ENCODE measurements around the gene EFHC2. TPM values are rescaled to one million over a fixed set of nuclear protein-coding genes. Genes with fewer than 3 reads are reported as not detected.

Gene EFHC2
- total and polyA plus RNA-seq, 9 donors = 0.12 to 0.60 (median 0.27) TPM; not detected in 1

DNA sequence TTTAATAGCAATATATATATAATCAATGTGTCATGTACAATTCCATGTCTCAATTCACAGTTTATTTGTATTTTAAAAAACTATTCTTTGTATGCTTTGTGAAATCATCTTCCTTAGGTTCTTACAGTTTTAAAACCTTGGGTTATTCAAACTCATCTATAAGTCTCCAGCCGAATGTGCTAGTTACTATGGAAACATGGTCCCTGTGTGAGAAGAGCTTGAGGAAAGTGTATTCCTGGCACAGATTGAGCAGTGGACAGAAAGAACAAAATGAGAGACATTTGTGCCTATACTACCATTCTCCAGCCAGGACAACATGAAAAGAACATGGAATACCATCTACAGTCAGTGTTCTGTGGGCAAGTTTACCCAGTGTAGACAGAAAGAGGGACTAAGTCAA lies 103.4 kb downstream of the EFHC2 start:
- Histone ChIP-seq H3K9me3 (replicated peaks; ENCODE audit: control insufficient read depth, low read depth, low read length) (no peaks in the 10 kb centered on the region), H3K27me3 (ENCODE audit: control insufficient read depth, insufficient read depth, low read length) (peaks cover 11% of the 10 kb centered on the region)

GRCh38 chrX:44239036-44239435 lies 104.4 kb downstream of the EFHC2 start:
- Histone ChIP-seq H3K4me3 (ENCODE audit: low read length) (no peak overlapping the region), H3K27me3 (ENCODE audit: control insufficient read depth, insufficient read depth, low read length) (peaks cover 15% of the 10 kb centered on the region)

More for the DNA sequence above, 103.4 kb downstream of the EFHC2 start:
- no peaks in the 10 kb centered on the region for H3K4me1 ChIP-seq (ENCODE audit: control insufficient read depth, insufficient read depth, low read length)
- no peak overlapping the region for H3K27ac ChIP-seq (ENCODE audit: low read length)
- DNase-seq = no peak
- H3K36me3 ChIP-seq (ENCODE audit: control insufficient read depth, insufficient read depth, low read length) = no peaks in the 10 kb centered on the region
- no CpG with 5 or more reads among the region's 1 CpG for WGBS (ENCODE audit: insufficient coverage)
- no peak overlapping the region for H3K4me3 ChIP-seq (ENCODE audit: low read length)

DNA sequence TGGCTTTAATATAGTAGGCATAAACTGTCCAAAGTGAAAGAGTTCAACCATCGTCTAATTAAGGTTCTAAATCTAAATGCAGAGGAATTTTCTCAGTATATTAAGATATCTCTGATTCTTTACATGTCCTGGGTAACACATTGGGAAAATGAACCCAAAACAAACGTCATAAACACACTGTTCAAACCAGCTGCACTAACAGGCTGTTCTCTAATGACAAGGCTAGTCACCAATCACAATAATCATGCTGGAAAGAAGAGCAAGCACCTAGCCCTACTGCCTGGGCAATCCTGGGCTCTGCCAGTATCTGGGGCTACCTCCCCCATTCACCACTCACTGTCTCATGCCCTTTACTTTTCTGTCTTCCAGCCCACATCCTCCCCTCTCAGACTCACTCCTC lies 107.9 kb downstream of the EFHC2 start:
- H3K36me3 ChIP-seq (ENCODE audit: control insufficient read depth, insufficient read depth, low read length) = no peaks in the 10 kb centered on the region
- no peaks in the 10 kb centered on the region for H3K4me1 ChIP-seq (ENCODE audit: control insufficient read depth, insufficient read depth, low read length)
- no peak overlapping the region for H3K4me3 ChIP-seq (ENCODE audit: low read length)
- H3K27me3 ChIP-seq (ENCODE audit: control insufficient read depth, insufficient read depth, low read length) = peaks cover 25% of the 10 kb centered on the region
- WGBS (ENCODE audit: insufficient coverage) = 0% methylated on average over 1 of the region's 2 CpGs
- no peaks in the 10 kb centered on the region for H3K9me3 ChIP-seq (replicated peaks; ENCODE audit: control insufficient read depth, low read depth, low read length)
- DNase-seq = no peak
- no peak overlapping the region for H3K27ac ChIP-seq (ENCODE audit: low read length)

More at GRCh38 chrX:44239036-44239435, 104.4 kb downstream of the EFHC2 start:
- no peaks in the 10 kb centered on the region for H3K4me1 ChIP-seq (ENCODE audit: control insufficient read depth, insufficient read depth, low read length)
- H3K9me3 ChIP-seq (replicated peaks; ENCODE audit: control insufficient read depth, low read depth, low read length) = no peaks in the 10 kb centered on the region
- no peak for DNase-seq
- H3K27ac ChIP-seq (ENCODE audit: low read length) = no peak overlapping the region
- H3K36me3 ChIP-seq (ENCODE audit: control insufficient read depth, insufficient read depth, low read length) = no peaks in the 10 kb centered on the region

GRCh38 chrX:44234541-44234940 lies 108.9 kb downstream of the EFHC2 start:
- Histone ChIP-seq H3K27ac (ENCODE audit: low read length) (no peak overlapping the region), H3K36me3 (ENCODE audit: control insufficient read depth, insufficient read depth, low read length) (no peaks in the 10 kb centered on the region), H3K4me3 (ENCODE audit: low read length) (no peak overlapping the region), H3K4me1 (ENCODE audit: control insufficient read depth, insufficient read depth, low read length) (no peaks in the 10 kb centered on the region), H3K27me3 (ENCODE audit: control insufficient read depth, insufficient read depth, low read length) (peaks cover 27% of the 10 kb centered on the region), H3K9me3 (replicated peaks; ENCODE audit: control insufficient read depth, low read depth, low read length) (no peaks in the 10 kb centered on the region)
- no peak for DNase-seq
- 100% methylated on average over 1 of the region's 2 CpGs for WGBS (ENCODE audit: insufficient coverage)

- Histone ChIP-seq H3K36me3 (ENCODE audit: control insufficient read depth, insufficient read depth, low read length) (no peaks in the 10 kb centered on the region), H3K27me3 (ENCODE audit: control insufficient read depth, insufficient read depth, low read length) (peaks cover 27% of the 10 kb centered on the region), H3K4me1 (ENCODE audit: control insufficient read depth, insufficient read depth, low read length) (no peaks in the 10 kb centered on the region), H3K4me3 (ENCODE audit: low read length) (no peak overlapping the region), H3K27ac (ENCODE audit: low read length) (no peak overlapping the region), H3K9me3 (replicated peaks; ENCODE audit: control insufficient read depth, low read depth, low read length) (no peaks in the 10 kb centered on the region)
- DNase-seq = no peak
These were observed 109.4 kb downstream of the EFHC2 start for GRCh38 chrX:44234116-44234515.

DNA sequence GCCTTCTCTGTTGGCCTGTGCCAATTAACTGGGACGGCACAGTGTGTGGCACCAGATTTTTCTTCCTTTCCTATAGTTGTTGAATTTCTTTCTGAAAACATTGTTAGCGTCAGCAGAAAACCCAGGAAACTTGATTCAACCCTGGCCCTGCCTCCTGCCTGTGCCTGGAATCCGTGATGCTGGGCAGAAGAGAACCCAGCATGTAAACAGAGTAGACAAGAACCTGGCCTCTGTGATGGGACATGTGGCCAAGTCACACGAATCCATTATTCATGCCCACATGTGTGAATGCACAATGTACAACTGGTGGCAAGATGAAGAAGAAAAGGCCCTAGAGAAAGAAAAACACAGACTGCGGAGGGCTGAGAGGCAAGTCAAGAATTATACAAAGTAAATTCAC lies 111.4 kb downstream of the EFHC2 start:
- WGBS (ENCODE audit: insufficient coverage) = 82% methylated on average over 2 of the region's 5 CpGs
- no peaks in the 10 kb centered on the region for H3K4me1 ChIP-seq (ENCODE audit: control insufficient read depth, insufficient read depth, low read length)
- no peaks in the 10 kb centered on the region for H3K36me3 ChIP-seq (ENCODE audit: control insufficient read depth, insufficient read depth, low read length)
- DNase-seq = peak; percentile 10
- no peak overlapping the region for H3K4me3 ChIP-seq (ENCODE audit: low read length)
- H3K27me3 ChIP-seq (ENCODE audit: control insufficient read depth, insufficient read depth, low read length) = peaks cover 34% of the 10 kb centered on the region
- H3K27ac ChIP-seq (ENCODE audit: low read length) = no peak overlapping the region
- H3K9me3 ChIP-seq (replicated peaks; ENCODE audit: control insufficient read depth, low read depth, low read length) = no peaks in the 10 kb centered on the region

DNA sequence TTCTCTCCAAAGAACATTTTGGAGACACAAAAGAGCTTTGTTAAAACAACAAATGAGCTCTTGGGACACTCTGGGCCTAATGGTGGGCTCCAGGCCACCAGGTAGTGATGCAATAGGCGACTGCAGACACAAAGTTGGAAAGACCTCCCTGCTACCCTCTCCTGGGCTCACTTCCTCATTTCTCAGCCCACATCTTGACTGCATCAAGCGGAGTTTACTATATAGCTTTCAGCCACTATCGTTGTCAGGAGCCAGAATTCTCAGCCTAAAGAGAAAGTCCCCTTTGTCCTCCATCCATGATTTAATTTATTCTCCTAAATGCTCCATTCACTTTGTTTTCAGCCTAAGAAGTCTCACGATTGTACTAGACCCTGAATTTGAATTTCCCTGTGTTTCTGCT lies 114.9 kb downstream of the EFHC2 start:
- H3K27ac ChIP-seq (ENCODE audit: low read length) = peak overlapping the region; percentile 57
- 63% methylated on average over 1 of the region's 4 CpGs for WGBS (ENCODE audit: insufficient coverage)
- no peaks in the 10 kb centered on the region for H3K9me3 ChIP-seq (replicated peaks; ENCODE audit: control insufficient read depth, low read depth, low read length)
- no peaks in the 10 kb centered on the region for H3K36me3 ChIP-seq (ENCODE audit: control insufficient read depth, insufficient read depth, low read length)
- peaks cover 35% of the 10 kb centered on the region for H3K27me3 ChIP-seq (ENCODE audit: control insufficient read depth, insufficient read depth, low read length)
- no peak overlapping the region for H3K4me3 ChIP-seq (ENCODE audit: low read length)
- DNase-seq = peak; percentile 61
- H3K4me1 ChIP-seq (ENCODE audit: control insufficient read depth, insufficient read depth, low read length) = no peaks in the 10 kb centered on the region

- peak; percentile 68 for DNase-seq
- no peaks in the 10 kb centered on the region for H3K36me3 ChIP-seq (ENCODE audit: control insufficient read depth, insufficient read depth, low read length)
- H3K27ac ChIP-seq (ENCODE audit: low read length) = peak overlapping the region; percentile 57
- no peaks in the 10 kb centered on the region for H3K9me3 ChIP-seq (replicated peaks; ENCODE audit: control insufficient read depth, low read depth, low read length)
- peaks cover 38% of the 10 kb centered on the region for H3K27me3 ChIP-seq (ENCODE audit: control insufficient read depth, insufficient read depth, low read length)
- 100% methylated on average over 1 of the region's 5 CpGs for WGBS (ENCODE audit: insufficient coverage)
- H3K4me1 ChIP-seq (ENCODE audit: control insufficient read depth, insufficient read depth, low read length) = no peaks in the 10 kb centered on the region
- no peak overlapping the region for H3K4me3 ChIP-seq (ENCODE audit: low read length)
These were observed 115.5 kb downstream of the EFHC2 start for GRCh38 chrX:44227991-44228390.

DNA sequence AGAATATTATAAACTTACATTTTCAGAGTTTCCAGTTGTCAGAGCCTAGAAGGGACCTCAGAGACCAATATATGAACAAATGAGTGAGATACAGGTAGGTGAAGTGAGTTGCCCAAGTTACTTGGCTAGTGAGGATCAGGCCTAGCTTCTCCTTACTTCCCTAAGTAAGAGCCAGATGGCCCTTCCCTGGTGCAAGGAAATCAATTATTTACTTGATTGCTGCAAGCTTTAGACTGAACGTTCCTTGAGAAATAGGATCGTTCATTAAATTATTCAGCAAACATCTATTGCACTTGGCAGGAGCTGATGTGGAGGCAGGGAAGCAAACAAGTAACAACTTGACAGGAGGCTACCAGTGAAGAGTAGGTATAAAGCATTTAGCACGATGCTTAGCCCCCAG lies 117.8 kb downstream of the EFHC2 start:
- peaks cover 26% of the 10 kb centered on the region for H3K27me3 ChIP-seq (ENCODE audit: control insufficient read depth, insufficient read depth, low read length)
- no peak overlapping the region for H3K4me3 ChIP-seq (ENCODE audit: low read length)
- H3K9me3 ChIP-seq (replicated peaks; ENCODE audit: control insufficient read depth, low read depth, low read length) = no peaks in the 10 kb centered on the region
- H3K27ac ChIP-seq (ENCODE audit: low read length) = no peak overlapping the region
- H3K36me3 ChIP-seq (ENCODE audit: control insufficient read depth, insufficient read depth, low read length) = no peaks in the 10 kb centered on the region
- DNase-seq = no peak
- H3K4me1 ChIP-seq (ENCODE audit: control insufficient read depth, insufficient read depth, low read length) = no peaks in the 10 kb centered on the region
- WGBS (ENCODE audit: insufficient coverage) = 33% methylated on average over 1 of the region's 3 CpGs

DNA sequence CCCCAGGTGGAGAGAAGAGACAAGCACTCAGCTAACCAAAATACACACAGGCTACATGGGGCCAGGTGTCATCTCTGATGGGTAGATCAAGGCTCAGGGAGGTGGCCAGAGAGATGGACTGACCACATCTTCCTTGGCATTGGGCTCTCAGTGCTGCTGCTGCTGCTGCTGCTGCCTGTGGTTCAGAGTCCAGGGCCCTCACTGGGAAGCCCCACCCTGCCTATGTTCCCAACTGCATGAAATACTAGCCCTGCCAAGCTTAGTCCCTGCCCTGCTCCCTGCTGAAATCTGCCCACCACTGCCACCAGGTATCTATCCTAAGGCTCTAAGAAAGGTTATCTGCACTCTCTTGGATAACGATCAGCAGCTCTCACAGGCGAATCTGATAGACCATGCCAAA lies 118.7 kb downstream of the EFHC2 start:
- peaks cover 24% of the 10 kb centered on the region for H3K27me3 ChIP-seq (ENCODE audit: control insufficient read depth, insufficient read depth, low read length)
- no peaks in the 10 kb centered on the region for H3K36me3 ChIP-seq (ENCODE audit: control insufficient read depth, insufficient read depth, low read length)
- no peaks in the 10 kb centered on the region for H3K4me1 ChIP-seq (ENCODE audit: control insufficient read depth, insufficient read depth, low read length)
- WGBS (ENCODE audit: insufficient coverage) = no CpG with 5 or more reads among the region's 2 CpGs
- no peak overlapping the region for H3K27ac ChIP-seq (ENCODE audit: low read length)
- H3K4me3 ChIP-seq (ENCODE audit: low read length) = no peak overlapping the region
- no peaks in the 10 kb centered on the region for H3K9me3 ChIP-seq (replicated peaks; ENCODE audit: control insufficient read depth, low read depth, low read length)
- no peak for DNase-seq

GRCh38 chrX:44223150-44223549 lies 120.3 kb downstream of the EFHC2 start:
- Histone ChIP-seq H3K4me3 (ENCODE audit: low read length) (no peak overlapping the region), H3K4me1 (ENCODE audit: control insufficient read depth, insufficient read depth, low read length) (no peaks in the 10 kb centered on the region), H3K9me3 (replicated peaks; ENCODE audit: control insufficient read depth, low read depth, low read length) (no peaks in the 10 kb centered on the region), H3K36me3 (ENCODE audit: control insufficient read depth, insufficient read depth, low read length) (no peaks in the 10 kb centered on the region), H3K27me3 (ENCODE audit: control insufficient read depth, insufficient read depth, low read length) (peaks cover 24% of the 10 kb centered on the region), H3K27ac (ENCODE audit: low read length) (no peak overlapping the region)
- 43% methylated on average over 2 of the region's 2 CpGs for WGBS (ENCODE audit: insufficient coverage)
- DNase-seq = no peak

Measured in muscle of leg (tissue), 11 donors.